A549 (cell line): ENCODE measurements around the gene RNPEP.

ENCODE experiments used
- CHD4 ChIP-seq: fragments of 200-600 bp; sonication (generic); IDR thresholded peaks from 2 replicates; pipeline ENCODE4 v1.6.1; 2016; ENCODE audit warnings: antibody characterized with exemption, mild to moderate bottlenecking, borderline replicate concordance
- EP300 ChIP-seq, 2 experiments: fragments of >200 bp; sonication (Bioruptor Twin); formaldehyde crosslinking; IDR thresholded peaks; 2 replicates in 1 of 2; 3 replicates in 1 of 2; pipeline ENCODE4 v1.6.1; 2016 to 2017
- JUN ChIP-seq, 2 experiments: fragments of >200 bp; sonication (Bioruptor Twin); formaldehyde crosslinking; IDR thresholded peaks; 2 replicates in 1 of 2; 3 replicates in 1 of 2; pipeline ENCODE4 v1.6.1; 2016 to 2017
- KDM1A ChIP-seq: fragments of 200-600 bp; sonication (generic); IDR thresholded peaks from 2 replicates; pipeline ENCODE4 v1.6.1; 2016; ENCODE audit warnings: low read depth, mild to moderate bottlenecking
- NFE2L2 ChIP-seq: fragments of 150-350 bp; conservative IDR thresholded peaks from 2 replicates; pipeline ENCODE4 v1.6.1; 2014; ENCODE audit warnings: low read length
- NR3C1 ChIP-seq: fragments of >200 bp; sonication (Bioruptor Twin); formaldehyde crosslinking; IDR thresholded peaks from 3 replicates; pipeline ENCODE4 v1.6.1; 2017
- POLR2A ChIP-seq: IDR thresholded peaks from 2 replicates; pipeline ENCODE4 v1.6.1; 2012; ENCODE audit warnings: mild to moderate bottlenecking, low read length
- SMC3 ChIP-seq: fragments of >200 bp; sonication (Bioruptor Twin); formaldehyde crosslinking; IDR thresholded peaks from 3 replicates; pipeline ENCODE4 v1.6.1; 2018; ENCODE audit warnings: inconsistent platforms
- TF ChIP-seq, protein P1 (sequence below): fragments of >200 bp; sonication (Bioruptor Twin); formaldehyde crosslinking; IDR thresholded peaks from 3 replicates; pipeline ENCODE4 v1.5.1; 2016

DNA sequence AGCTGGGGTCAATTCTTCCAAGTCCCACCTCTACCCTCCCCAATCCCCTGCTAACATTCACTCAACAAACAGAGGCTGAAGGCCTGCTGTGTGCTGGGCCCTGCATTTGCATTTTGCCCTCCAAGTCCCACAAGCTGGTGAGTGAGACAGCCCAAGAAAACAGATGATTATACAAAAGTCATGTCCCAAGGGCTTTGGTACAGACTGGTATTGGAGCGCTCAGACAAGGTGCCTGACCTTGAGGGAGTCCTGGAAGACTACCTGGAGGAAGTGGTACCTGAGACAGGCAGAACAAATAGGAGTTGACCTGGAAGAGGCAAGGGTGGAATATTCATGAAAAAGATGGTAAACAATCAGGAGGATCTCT is 40.3 kb upstream of the RNPEP start:
- TF ChIP-seq, protein P1, sequence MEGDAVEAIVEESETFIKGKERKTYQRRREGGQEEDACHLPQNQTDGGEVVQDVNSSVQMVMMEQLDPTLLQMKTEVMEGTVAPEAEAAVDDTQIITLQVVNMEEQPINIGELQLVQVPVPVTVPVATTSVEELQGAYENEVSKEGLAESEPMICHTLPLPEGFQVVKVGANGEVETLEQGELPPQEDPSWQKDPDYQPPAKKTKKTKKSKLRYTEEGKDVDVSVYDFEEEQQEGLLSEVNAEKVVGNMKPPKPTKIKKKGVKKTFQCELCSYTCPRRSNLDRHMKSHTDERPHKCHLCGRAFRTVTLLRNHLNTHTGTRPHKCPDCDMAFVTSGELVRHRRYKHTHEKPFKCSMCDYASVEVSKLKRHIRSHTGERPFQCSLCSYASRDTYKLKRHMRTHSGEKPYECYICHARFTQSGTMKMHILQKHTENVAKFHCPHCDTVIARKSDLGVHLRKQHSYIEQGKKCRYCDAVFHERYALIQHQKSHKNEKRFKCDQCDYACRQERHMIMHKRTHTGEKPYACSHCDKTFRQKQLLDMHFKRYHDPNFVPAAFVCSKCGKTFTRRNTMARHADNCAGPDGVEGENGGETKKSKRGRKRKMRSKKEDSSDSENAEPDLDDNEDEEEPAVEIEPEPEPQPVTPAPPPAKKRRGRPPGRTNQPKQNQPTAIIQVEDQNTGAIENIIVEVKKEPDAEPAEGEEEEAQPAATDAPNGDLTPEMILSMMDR, result no peak
- TF ChIP-seq POLR2A (no peak), EP300 (IDR thresholded peaks at IDR 0.05) (no peak), SMC3 (no peak), CHD4 (no peak), NR3C1 (no peak), NFE2L2 (no peak), JUN (IDR thresholded peaks at IDR 0.05) (no peak), KDM1A (no peak)
